ENCODE results near the gene SESN1. TPM values are rescaled to one million over a fixed set of nuclear protein-coding genes. Genes with fewer than 3 reads are reported as not detected.

SESN1 gene
- polyA plus RNA-seq, 1 donor (not counting 4 experiments of a cell fraction or from before 2014, with no cell fraction given): 21.4 TPM

GRCh38 chr6:109029313-109029712 is 65.3 kb downstream of the SESN1 start:
- no peak for DNase-seq (ENCODE audit: low read depth, low spot score)
- H3K4me2 ChIP-seq (ENCODE audit: control insufficient read depth, extremely low read depth, insufficient read depth, low read depth, low read length): no peak overlapping the region
- no peaks in the 10 kb centered on the region for H3K4me1 ChIP-seq (ENCODE audit: control insufficient read depth, extremely low read depth, insufficient read depth, low read length)
- no peaks in the 10 kb centered on the region for H3K9me1 ChIP-seq (ENCODE audit: control insufficient read depth, extremely low read depth, insufficient read depth, low read length)
- no peak for FAIRE-seq
- no peak overlapping the region for H3K27ac ChIP-seq (ENCODE audit: control insufficient read depth, insufficient read depth, low read length)
- TF ChIP-seq EZH2 (IDR thresholded peaks at IDR 0.05; ENCODE audit: low read length) (no peak), CTCF (optimal IDR thresholded peaks at IDR 0.05 in 1 of 3, IDR thresholded peaks at IDR 0.05 in 1 of 3, conservative IDR thresholded peaks at IDR 0.05 in 1 of 3; ENCODE audit: extremely low read depth in 1 of 3, insufficient read depth in 2 of 3, low read length in 3 of 3) (no peak)
- no peak overlapping the region for H2AFZ ChIP-seq (ENCODE audit: control insufficient read depth, low read length)
- no peaks in the 10 kb centered on the region for H3K36me3 ChIP-seq (ENCODE audit: control insufficient read depth in 2 of 2, extremely low read depth in 1 of 2, insufficient read depth in 2 of 2, low read length in 2 of 2)
- H3K9me3 ChIP-seq (ENCODE audit: control insufficient read depth, low read depth, low read length): no peaks in the 10 kb centered on the region
- H3K79me2 ChIP-seq (ENCODE audit: control insufficient read depth, insufficient read depth, low read length): no peaks in the 10 kb centered on the region
- dilution Hi-C loops (cut with MboI; ENCODE audit: extremely low pct_ligation_motif_present, low sequenced_read_pairs): no loop called here
- H3K4me3 ChIP-seq (ENCODE audit: control insufficient read depth in 2 of 3, extremely low read depth in 1 of 3, insufficient read depth in 2 of 3, low read depth in 1 of 3, low read length in 3 of 3): no peak overlapping the region
- H3K9ac ChIP-seq (ENCODE audit: control insufficient read depth, extremely low read depth, insufficient read depth, low read length): no peak overlapping the region
- H4K20me1 ChIP-seq (ENCODE audit: control insufficient read depth, extremely low read depth, insufficient read depth, low read length): no peaks in the 10 kb centered on the region
- H3K27me3 ChIP-seq (ENCODE audit: control insufficient read depth, extremely low read depth, insufficient read depth, low read length): no peaks in the 10 kb centered on the region

GRCh38 chr6:109028439-109028838 is 66.2 kb downstream of the SESN1 start:
- Histone ChIP-seq H3K79me2 (ENCODE audit: control insufficient read depth, insufficient read depth, low read length) (no peaks in the 10 kb centered on the region), H3K27me3 (ENCODE audit: control insufficient read depth, extremely low read depth, insufficient read depth, low read length) (no peaks in the 10 kb centered on the region), H3K27ac (ENCODE audit: control insufficient read depth, insufficient read depth, low read length) (no peak overlapping the region), H3K4me2 (ENCODE audit: control insufficient read depth, extremely low read depth, insufficient read depth, low read depth, low read length) (no peak overlapping the region), H3K36me3 (ENCODE audit: control insufficient read depth in 2 of 2, extremely low read depth in 1 of 2, insufficient read depth in 2 of 2, low read length in 2 of 2) (no peaks in the 10 kb centered on the region), H3K9me1 (ENCODE audit: control insufficient read depth, extremely low read depth, insufficient read depth, low read length) (no peaks in the 10 kb centered on the region), H4K20me1 (ENCODE audit: control insufficient read depth, extremely low read depth, insufficient read depth, low read length) (no peaks in the 10 kb centered on the region), H3K4me3 (ENCODE audit: control insufficient read depth in 2 of 3, extremely low read depth in 1 of 3, insufficient read depth in 2 of 3, low read depth in 1 of 3, low read length in 3 of 3) (no peak overlapping the region), H3K9ac (ENCODE audit: control insufficient read depth, extremely low read depth, insufficient read depth, low read length) (no peak overlapping the region), H3K9me3 (ENCODE audit: control insufficient read depth, low read depth, low read length) (no peaks in the 10 kb centered on the region), H3K4me1 (ENCODE audit: control insufficient read depth, extremely low read depth, insufficient read depth, low read length) (no peaks in the 10 kb centered on the region), H2AFZ (ENCODE audit: control insufficient read depth, low read length) (no peak overlapping the region)
- no peak for FAIRE-seq
- no peak for DNase-seq (ENCODE audit: low read depth, low spot score)
- no peak for TF ChIP-seq CTCF (optimal IDR thresholded peaks at IDR 0.05 in 1 of 3, IDR thresholded peaks at IDR 0.05 in 1 of 3, conservative IDR thresholded peaks at IDR 0.05 in 1 of 3; ENCODE audit: extremely low read depth in 1 of 3, insufficient read depth in 2 of 3, low read length in 3 of 3)
- TF ChIP-seq EZH2 (IDR thresholded peaks at IDR 0.05; ENCODE audit: low read length): no peak
- dilution Hi-C loops (cut with MboI; ENCODE audit: extremely low pct_ligation_motif_present, low sequenced_read_pairs): no loop called here

Data from keratinocyte (primary cell).